Osteoblast (primary cell): ENCODE measurements around the gene PIEZO2. TPM values are rescaled to one million over a fixed set of nuclear protein-coding genes. Genes with fewer than 3 reads are reported as not detected.

Experiments used
- DNase-seq: peaks from one replicate; pipeline ENCODE4 v3.0.0; 2011; ENCODE audit warnings: low spot score, mixed read lengths; ENCODE audit not compliant: insufficient read length; ENCODE audit errors: missing footprints
- H2AFZ ChIP-seq: 2 replicates; pipeline ENCODE4 v1.6.0; 2011; ENCODE audit warnings: mild to moderate bottlenecking, low read length
- H3K27ac ChIP-seq: 2 replicates; pipeline ENCODE4 v1.5.1; 2011; ENCODE audit warnings: mild to moderate bottlenecking, low read depth, low read length, moderate library complexity
- H3K27me3 ChIP-seq: 2 replicates; pipeline ENCODE4 v1.6.0; 2012; ENCODE audit warnings: mild to moderate bottlenecking, control low read depth, inconsistent platforms, low read length, moderate library complexity; ENCODE audit not compliant: insufficient read depth
- H3K36me3 ChIP-seq: 2 replicates; pipeline ENCODE4 v1.5.1; 2011; ENCODE audit warnings: mild to moderate bottlenecking, low read length, control low read depth, moderate library complexity; ENCODE audit not compliant: insufficient read depth
- H3K4me1 ChIP-seq: 2 replicates; pipeline ENCODE4 v1.5.1; 2011; ENCODE audit warnings: mild to moderate bottlenecking, low read length, control low read depth, moderate library complexity; ENCODE audit not compliant: insufficient read depth
- H3K4me2 ChIP-seq: 2 replicates; pipeline ENCODE4 v1.6.0; 2011; ENCODE audit warnings: mild to moderate bottlenecking, low read length; ENCODE audit not compliant: insufficient read depth
- H3K4me3 ChIP-seq: fragments of 200-600 bp; sonication (generic); 3 replicates; pipeline ENCODE4 v1.5.1; 2012; ENCODE audit warnings: mild to moderate bottlenecking, low read length, inconsistent platforms; ENCODE audit not compliant: insufficient read depth
- H3K79me2 ChIP-seq: 2 replicates; pipeline ENCODE4 v1.6.0; 2012; ENCODE audit warnings: mild to moderate bottlenecking, low read length, control low read depth, inconsistent platforms; ENCODE audit not compliant: insufficient read depth
- H3K9me3 ChIP-seq: 2 replicates; pipeline ENCODE4 v1.5.1; 2011; ENCODE audit warnings: low read depth, low read length, control low read depth
- H4K20me1 ChIP-seq: 2 replicates; pipeline ENCODE4 v1.6.0; 2012; ENCODE audit warnings: mild to moderate bottlenecking, low read length, control low read depth; ENCODE audit not compliant: insufficient read depth
- CTCF ChIP-seq: IDR thresholded peaks from 2 replicates; pipeline ENCODE4 v1.5.1; 2011; ENCODE audit warnings: mild to moderate bottlenecking, low read depth, low read length, moderate library complexity; ENCODE audit errors: extremely low read depth
- total RNA-seq: library from RNA; depleted of rRNA; stranded (reverse); fragments of >200 nt; gene quantifications from 2 replicates; pipeline ENCODE4 v1.2.3, GENCODE V29; 2012

Gene PIEZO2
- total RNA-seq, 1 donor, result 46.7 TPM

GRCh38 chr18:11113046-11113548, 36.3 kb downstream of the PIEZO2 start:
- no peak for TF ChIP-seq CTCF
- Histone ChIP-seq H3K27me3 (no peaks in the 10 kb centered on the region), H3K79me2 (no peaks in the 10 kb centered on the region), H2AFZ (no peak overlapping the region), H3K27ac (no peak overlapping the region), H3K4me1 (peaks cover 9% of the 10 kb centered on the region), H3K36me3 (no peaks in the 10 kb centered on the region), H3K9me3 (no peaks in the 10 kb centered on the region), H4K20me1 (no peaks in the 10 kb centered on the region), H3K4me2 (no peak overlapping the region), H3K4me3 (no peak overlapping the region)
- no peak for DNase-seq

- no peaks in the 10 kb centered on the region for H3K9me3 ChIP-seq
- peaks cover 9% of the 10 kb centered on the region for H3K4me1 ChIP-seq
- no peak for DNase-seq
- H4K20me1 ChIP-seq, result no peaks in the 10 kb centered on the region
- H3K36me3 ChIP-seq, result no peaks in the 10 kb centered on the region
- H2AFZ ChIP-seq, result no peak overlapping the region
- H3K79me2 ChIP-seq, result no peaks in the 10 kb centered on the region
- no peak overlapping the region for H3K4me2 ChIP-seq
- no peak overlapping the region for H3K27ac ChIP-seq
- no peaks in the 10 kb centered on the region for H3K27me3 ChIP-seq
- TF ChIP-seq CTCF, result no peak
- no peak overlapping the region for H3K4me3 ChIP-seq
Measured at GRCh38 chr18:11112286-11112685, 37.1 kb downstream of the PIEZO2 start.

- H3K27me3 ChIP-seq, result no peaks in the 10 kb centered on the region
- H3K4me2 ChIP-seq, result no peak overlapping the region
- no peak overlapping the region for H3K27ac ChIP-seq
- H3K36me3 ChIP-seq, result no peaks in the 10 kb centered on the region
- peaks cover 9% of the 10 kb centered on the region for H3K4me1 ChIP-seq
- H3K79me2 ChIP-seq, result no peaks in the 10 kb centered on the region
- H3K9me3 ChIP-seq, result no peaks in the 10 kb centered on the region
- TF ChIP-seq CTCF, result no peak
- DNase-seq, result no peak
- H3K4me3 ChIP-seq, result no peak overlapping the region
- H2AFZ ChIP-seq, result no peak overlapping the region
- no peaks in the 10 kb centered on the region for H4K20me1 ChIP-seq
Measured at GRCh38 chr18:11110509-11110908, 38.9 kb downstream of the PIEZO2 start.

- Histone ChIP-seq H3K79me2 (no peaks in the 10 kb centered on the region), H3K4me3 (no peak overlapping the region), H3K27me3 (no peaks in the 10 kb centered on the region), H3K9me3 (no peaks in the 10 kb centered on the region), H2AFZ (no peak overlapping the region), H3K4me2 (no peak overlapping the region), H3K36me3 (no peaks in the 10 kb centered on the region), H4K20me1 (no peaks in the 10 kb centered on the region), H3K4me1 (no peaks in the 10 kb centered on the region), H3K27ac (no peak overlapping the region)
- TF ChIP-seq CTCF, result no peak
- DNase-seq, result no peak
Measured at GRCh38 chr18:11108947-11109346, 40.4 kb downstream of the PIEZO2 start.
